ENCODE data around the gene HMOX1.
"Not testable (repeated sequence)": the region's sequence is repeated elsewhere in the genome, so short reads cannot be mapped to it uniquely, and the experiment has no call there.

HMOX1 gene

GRCh38 chr22:35435201-35435740 lies 54.4 kb downstream of the HMOX1 start:
- no peak for DNase-seq (ENCODE audit: low read depth)

GRCh38 chr22:35436421-35436820 lies 55.5 kb downstream of the HMOX1 start:
- no peak for DNase-seq (ENCODE audit: low read depth)

GRCh38 chr22:35437049-35437448 lies 56.2 kb downstream of the HMOX1 start:
- no peak for DNase-seq (ENCODE audit: low read depth)

- DNase-seq (ENCODE audit: low read depth), result not testable (repeated sequence)
Observed at GRCh38 chr22:35438673-35439364, 57.9 kb downstream of the HMOX1 start.

GRCh38 chr22:35439365-35439717 lies 58.4 kb downstream of the HMOX1 start:
- no peak for DNase-seq (ENCODE audit: low read depth)

- no peak for DNase-seq (ENCODE audit: low read depth)
Observed at GRCh38 chr22:35440129-35440528, 59.2 kb downstream of the HMOX1 start.

- DNase-seq (ENCODE audit: low read depth), result no peak
Observed at GRCh38 chr22:35441489-35442100, 60.7 kb downstream of the HMOX1 start.

- DNase-seq (ENCODE audit: low read depth), result no peak
Observed at GRCh38 chr22:35442471-35442870, 61.6 kb downstream of the HMOX1 start.

GRCh38 chr22:35443338-35443737 lies 62.4 kb downstream of the HMOX1 start:
- no peak for DNase-seq (ENCODE audit: low read depth)
